Activated gamma-delta T cell treated with anti-CD3 and anti-CD28 coated beads, Interleukin-2, amount 50 U/mL, for 16 hours (primary cell): ENCODE data around the gene LAMA3.
"Not testable (repeated sequence)": the region's sequence is repeated elsewhere in the genome, so short reads cannot be mapped to it uniquely, and the experiment has no call there.

Experiments
- DNase-seq: peaks from one replicate; pipeline ENCODE4 v3.0.0-alpha.2; 2020; ENCODE audit warnings: low read depth

The LAMA3 gene

GRCh38 chr18:23704806-23705205 is 15.6 kb downstream of the LAMA3 start:
- DNase-seq: no peak

DNA sequence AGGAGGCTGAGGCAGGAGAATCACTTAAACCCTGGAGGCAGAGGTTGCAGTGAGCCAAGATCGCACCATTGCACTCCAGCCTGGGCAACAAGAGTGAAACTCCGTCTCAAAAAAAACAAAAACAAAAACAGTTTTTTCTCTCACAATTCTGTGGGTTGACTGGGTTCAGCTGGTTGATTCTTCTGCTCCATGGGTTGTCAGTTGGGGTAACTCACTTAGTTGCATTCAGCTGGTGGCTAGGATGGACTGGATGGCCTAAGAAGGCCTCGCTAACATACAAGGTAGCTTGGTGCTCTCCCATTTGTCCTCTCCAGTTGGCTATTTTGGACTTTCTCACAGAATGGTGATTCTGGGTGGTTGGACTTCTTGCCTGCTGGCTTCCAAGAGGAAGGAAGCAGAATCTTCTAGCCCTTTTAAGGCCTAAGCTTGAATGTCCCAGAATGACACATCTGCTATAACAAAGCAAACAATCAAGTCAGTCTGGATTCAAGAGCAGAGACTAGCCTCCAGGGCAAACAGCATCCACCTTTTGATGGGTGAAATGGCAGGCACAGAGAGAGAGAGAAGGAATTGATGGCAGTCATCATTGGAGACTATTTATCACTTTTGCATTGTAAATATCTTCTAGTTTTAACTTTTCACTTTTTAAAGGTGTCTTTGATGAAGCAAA is 17.9 kb downstream of the LAMA3 start:
- no peak for DNase-seq

GRCh38 chr18:23710068-23710527 is 20.8 kb downstream of the LAMA3 start:
- no peak for DNase-seq

GRCh38 chr18:23710946-23711345 is 21.7 kb downstream of the LAMA3 start:
- DNase-seq: no peak

DNA sequence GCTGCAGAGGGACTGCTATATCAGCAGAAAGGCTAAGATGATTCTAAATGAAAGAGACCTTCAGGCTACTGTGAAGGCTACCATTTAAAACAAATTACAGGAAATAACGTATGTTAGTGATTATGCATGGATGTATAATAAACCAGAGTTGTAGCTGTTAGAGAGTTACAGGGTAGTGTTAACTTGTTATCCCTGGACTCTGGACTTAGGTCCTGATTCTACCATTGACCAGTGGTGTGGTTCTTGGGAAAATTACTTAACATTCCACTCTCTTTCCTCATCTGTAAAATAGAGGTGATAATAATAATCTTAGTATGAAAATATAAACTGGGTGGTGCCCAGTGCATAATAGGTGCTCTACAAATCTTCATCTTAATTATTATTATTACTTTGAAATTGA is 22.2 kb downstream of the LAMA3 start:
- DNase-seq: no peak

DNA sequence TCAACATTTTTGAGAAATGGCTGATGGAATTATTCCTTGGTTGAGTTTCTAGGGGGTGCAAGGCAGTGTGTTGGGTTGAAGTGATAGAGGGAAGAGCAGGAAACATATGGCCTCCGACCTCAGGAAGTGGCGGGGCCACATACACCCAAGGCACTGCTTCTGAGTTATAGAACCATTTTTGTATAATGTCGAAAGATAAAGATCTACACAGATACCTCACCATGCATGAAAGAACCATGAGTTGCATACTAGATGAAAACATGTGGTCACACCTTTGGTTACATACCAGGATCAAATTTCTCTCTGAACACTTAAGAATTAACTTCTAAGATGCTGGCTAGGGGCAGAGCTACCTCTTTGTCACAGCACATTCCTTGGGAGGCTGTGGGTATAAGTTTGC is 23.2 kb downstream of the LAMA3 start:
- DNase-seq: no peak

DNA sequence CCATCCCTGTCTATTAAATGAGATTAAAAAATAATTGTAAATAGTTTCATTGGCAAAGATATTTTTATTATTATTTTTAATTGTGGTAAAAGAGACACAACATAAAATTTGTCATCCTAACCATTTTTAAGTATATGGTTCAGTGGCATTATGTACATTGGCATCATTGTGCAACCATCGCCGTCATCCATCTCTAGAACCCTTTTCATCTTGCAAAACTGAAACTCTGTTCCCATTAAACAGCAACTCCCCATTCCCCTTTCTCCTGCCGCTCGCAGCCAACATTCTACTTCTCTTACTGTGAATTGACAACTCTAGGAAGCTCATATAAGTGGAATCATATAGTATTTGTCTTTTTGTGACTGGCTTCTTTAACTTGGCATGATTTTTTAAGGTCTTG is 25.3 kb downstream of the LAMA3 start:
- DNase-seq: no peak

DNA sequence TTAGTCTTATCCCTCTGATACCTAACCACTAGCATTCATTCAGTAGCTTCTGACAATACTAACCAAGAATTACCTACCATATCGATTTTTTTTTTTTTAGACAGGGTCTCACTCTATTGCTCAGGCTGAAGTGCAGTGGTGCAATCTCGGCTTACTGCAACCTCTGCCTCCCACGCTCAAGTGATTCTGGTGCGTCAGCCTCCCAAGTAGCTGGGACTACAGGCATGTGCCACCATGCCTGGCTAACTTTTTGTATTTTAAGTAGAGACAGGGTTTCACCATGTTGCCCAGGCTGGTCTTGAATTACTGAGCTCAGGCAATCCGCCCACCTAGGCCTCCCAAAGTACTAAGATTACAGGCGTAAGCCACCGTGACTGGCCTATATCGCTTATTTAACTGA is 26.8 kb downstream of the LAMA3 start:
- DNase-seq: not testable (repeated sequence)

GRCh38 chr18:23716516-23716915 is 27.3 kb downstream of the LAMA3 start:
- no peak for DNase-seq

GRCh38 chr18:23716966-23717365 is 27.7 kb downstream of the LAMA3 start:
- DNase-seq: no peak

DNA sequence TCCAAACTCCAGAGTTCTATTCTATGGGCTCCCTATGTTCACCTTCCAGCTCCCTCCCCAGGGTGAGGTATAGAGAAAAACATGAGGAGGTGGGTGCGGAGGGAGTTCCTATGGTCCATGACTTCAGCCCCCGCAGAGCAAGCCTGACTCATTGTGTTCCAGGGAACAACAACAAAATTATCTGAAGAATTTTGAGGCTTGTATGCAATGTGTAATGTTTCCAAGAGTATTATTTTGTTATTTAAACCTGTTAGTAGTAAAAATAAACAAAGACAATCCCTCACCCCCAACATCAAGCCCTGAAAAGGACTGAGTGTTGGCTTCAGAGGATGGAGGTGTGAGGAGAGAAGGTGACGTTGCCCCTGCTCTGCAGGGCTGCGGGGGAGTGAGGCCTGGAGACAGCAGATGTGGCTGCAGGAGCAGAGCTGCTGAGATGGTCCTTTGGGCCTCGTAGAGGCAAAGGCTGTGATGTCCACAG is 29.0 kb downstream of the LAMA3 start:
- no peak for DNase-seq

DNA sequence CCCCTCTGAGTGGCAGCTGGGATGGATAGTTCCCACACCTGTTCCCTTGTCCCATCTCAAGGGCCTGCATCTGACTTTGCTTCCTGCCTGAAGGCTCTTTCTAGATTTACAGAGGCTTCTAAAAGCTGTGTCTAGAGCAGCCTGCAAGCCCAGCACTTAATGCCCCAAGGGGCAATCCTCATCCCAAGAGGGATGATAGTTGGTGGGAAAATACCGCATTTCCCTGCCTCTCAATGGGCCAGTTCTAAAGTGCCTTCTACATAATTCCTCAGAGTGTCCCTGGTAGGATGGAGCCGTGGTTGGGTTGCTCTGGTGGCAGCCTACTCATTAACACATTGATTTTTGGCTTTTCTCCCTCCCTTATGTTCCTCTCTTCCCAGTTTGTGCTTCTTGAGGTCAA is 29.5 kb downstream of the LAMA3 start:
- no peak for DNase-seq

GRCh38 chr18:23719634-23720201 is 30.5 kb downstream of the LAMA3 start:
- no peak for DNase-seq

- no peak for DNase-seq
Observed at GRCh38 chr18:23721696-23722480, 32.6 kb downstream of the LAMA3 start.

- DNase-seq: no peak
Observed at GRCh38 chr18:23722646-23723045, 33.4 kb downstream of the LAMA3 start.

- no peak for DNase-seq
Observed at GRCh38 chr18:23723121-23723520, 33.9 kb downstream of the LAMA3 start.

GRCh38 chr18:23724681-23725080 is 35.4 kb downstream of the LAMA3 start:
- no peak for DNase-seq

DNA sequence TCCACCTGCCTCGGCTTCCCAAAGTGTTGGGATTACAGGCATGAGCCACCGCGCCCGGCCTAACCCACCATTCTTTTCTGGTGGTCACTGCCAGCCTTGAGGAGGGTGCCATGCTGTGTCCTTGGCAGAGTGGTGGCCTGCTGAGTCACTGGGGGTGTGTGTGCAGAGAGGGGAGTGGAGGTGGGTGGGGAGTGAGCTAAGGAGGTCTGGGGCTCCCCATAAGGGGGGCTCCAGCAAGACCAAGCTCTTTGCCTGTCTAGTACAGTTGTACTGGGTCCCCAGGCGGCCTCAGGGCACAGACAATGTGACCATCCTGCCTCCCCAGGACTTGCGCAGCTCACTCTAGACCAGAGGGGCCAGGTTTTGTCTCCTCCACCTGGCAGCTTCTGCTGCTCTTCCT is 36.1 kb downstream of the LAMA3 start:
- DNase-seq: no peak

DNA sequence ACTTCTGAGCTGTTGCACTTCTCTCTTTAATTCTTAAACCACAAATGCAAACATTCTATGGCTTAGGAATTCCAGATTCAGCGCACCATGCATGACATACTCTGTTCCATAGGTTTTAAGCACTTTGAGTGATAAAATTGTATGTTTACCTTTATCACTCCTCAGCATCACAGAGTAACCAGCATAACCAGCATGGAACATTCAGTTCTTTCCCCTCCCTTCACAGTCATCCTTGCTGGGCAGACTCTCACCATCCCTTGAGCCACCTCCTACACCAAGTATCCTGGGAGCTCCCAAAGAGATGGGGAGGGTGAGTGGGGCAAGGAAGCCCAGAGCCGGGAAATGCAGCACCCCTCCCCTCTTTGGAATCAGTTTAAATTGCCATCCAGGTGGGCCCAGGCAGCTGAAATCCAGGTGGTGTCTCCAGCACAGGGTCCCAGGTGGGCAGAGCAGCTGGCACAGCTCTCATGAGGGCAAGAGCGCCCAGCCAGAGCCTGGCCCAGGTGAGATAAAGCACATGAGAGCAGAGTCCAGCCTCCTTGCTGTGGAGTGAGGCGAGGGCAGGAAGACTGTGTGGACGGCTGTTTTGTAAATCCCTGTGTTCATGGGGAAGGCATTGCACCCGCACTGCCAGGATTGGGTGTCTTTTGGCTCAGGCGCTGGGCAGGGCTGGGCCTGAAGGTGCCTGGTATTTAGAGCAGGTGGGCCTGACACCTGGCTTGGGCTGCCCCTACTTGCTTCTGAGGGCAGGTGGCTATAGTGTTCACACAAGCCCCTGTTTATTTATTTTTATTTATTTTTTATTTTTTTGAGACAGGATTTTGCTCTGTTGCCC is 36.8 kb downstream of the LAMA3 start:
- DNase-seq: no peak

GRCh38 chr18:23727707-23728493 is 38.6 kb downstream of the LAMA3 start:
- DNase-seq: no peak

DNA sequence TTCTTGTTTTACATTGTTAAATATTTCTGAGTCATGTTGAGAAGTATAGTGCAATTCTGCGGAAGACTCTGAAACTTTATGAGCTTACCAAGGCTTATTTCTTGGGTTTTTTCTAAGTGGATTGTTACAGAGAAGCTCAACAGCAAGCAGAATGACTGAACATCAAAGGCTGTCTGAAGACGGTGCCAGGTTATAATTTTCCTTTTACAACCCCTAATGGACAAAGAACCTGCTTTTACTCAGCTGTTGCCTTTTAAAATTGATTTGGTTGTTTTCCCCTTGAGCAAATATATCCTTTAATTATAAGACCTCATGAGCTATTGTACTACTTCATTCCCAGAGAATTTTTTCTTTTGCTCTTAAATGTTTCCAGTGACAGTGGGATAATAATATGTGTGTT is 41.6 kb downstream of the LAMA3 start:
- DNase-seq: no peak
